ENCODE results near the gene HRH3. TPM values are rescaled to one million over a fixed set of nuclear protein-coding genes. Genes with fewer than 3 reads are reported as not detected.

Gene HRH3
- total RNA-seq, 1 donor from 2014 or later, result not detected

DNA sequence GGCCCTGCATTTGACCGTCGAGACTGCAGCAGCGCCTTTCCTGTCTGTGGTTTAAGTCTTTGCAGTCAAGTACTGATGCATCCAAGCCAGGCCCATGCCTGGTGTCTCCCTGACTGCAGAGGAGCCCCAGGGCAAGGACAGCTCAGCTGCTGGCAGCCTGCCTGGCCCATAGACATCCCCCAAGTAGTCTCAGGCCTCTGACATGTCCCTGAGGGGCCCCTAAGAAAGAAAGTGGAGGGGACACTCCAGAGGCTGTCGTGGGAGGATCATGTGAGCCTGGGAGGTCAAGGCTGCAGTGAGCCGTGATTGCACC is 18.0 kb downstream of the HRH3 start:
- DNase-seq, result no peak
- Histone ChIP-seq H3K4me3 (no peak overlapping the region), H3K27me3 (ENCODE audit: low read depth) (no peaks in the 10 kb centered on the region), H3K36me3 (peaks cover 64% of the 10 kb centered on the region), H3K27ac (replicated peaks) (no peak overlapping the region), H3K9me3 (replicated peaks) (no peaks in the 10 kb centered on the region), H3K4me1 (no peaks in the 10 kb centered on the region)
- intact Hi-C loops (cut with micrococcal nuclease), result no loop called here
- TF ChIP-seq, protein P1, sequence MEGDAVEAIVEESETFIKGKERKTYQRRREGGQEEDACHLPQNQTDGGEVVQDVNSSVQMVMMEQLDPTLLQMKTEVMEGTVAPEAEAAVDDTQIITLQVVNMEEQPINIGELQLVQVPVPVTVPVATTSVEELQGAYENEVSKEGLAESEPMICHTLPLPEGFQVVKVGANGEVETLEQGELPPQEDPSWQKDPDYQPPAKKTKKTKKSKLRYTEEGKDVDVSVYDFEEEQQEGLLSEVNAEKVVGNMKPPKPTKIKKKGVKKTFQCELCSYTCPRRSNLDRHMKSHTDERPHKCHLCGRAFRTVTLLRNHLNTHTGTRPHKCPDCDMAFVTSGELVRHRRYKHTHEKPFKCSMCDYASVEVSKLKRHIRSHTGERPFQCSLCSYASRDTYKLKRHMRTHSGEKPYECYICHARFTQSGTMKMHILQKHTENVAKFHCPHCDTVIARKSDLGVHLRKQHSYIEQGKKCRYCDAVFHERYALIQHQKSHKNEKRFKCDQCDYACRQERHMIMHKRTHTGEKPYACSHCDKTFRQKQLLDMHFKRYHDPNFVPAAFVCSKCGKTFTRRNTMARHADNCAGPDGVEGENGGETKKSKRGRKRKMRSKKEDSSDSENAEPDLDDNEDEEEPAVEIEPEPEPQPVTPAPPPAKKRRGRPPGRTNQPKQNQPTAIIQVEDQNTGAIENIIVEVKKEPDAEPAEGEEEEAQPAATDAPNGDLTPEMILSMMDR (IDR thresholded peaks at IDR 0.05; ENCODE audit: borderline replicate concordance), result no peak

DNA sequence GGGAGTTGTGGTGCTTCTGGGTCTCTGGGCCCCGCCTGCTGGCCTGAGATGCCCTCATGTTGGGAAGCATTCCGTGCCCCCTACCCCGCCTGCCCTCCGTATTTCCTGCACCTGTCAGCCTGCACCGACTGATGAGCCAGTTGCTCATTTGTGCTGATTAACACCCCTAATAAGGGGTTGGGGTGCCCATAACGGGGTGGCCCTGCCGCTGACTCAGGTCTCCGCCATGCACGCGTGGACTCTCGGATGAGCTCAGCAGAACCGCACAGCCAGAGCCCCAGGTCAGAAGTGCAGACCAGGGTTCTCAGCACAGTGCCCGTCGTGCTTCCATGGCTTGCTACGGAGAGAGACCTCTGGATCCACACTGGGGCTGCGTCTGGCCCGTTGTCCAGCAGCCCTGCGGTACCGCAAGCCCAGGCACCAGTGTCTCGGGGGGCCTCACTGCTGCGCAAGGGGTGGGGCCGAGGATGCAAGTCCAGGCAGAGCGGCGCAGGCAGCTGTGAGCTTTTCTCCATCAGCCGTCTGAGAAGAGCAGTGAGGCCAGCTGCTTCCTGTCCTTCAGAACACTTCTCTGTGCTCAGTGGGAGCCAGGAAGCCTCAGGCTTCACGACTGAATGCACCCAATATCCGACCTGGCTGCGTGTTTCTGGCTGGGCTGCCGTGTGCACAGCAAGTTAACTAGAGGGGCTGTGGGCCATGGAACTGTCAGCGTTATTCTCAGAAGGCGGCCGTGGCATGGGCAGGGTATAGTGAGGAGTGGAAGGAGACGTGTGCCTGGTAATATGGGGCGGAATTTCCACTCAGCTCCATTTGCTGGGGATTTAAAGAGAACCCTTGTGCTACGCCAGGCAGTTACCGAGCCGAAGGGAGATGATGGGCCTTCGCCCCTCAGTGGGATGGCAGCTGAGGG is 18.6 kb downstream of the HRH3 start:
- H3K9me3 ChIP-seq (replicated peaks), result no peaks in the 10 kb centered on the region
- intact Hi-C loops (cut with micrococcal nuclease), result no loop called here
- DNase-seq, result no peak
- no peaks in the 10 kb centered on the region for H3K27me3 ChIP-seq (ENCODE audit: low read depth)
- H3K36me3 ChIP-seq, result peaks cover 70% of the 10 kb centered on the region
- no peak overlapping the region for H3K27ac ChIP-seq (replicated peaks)
- no peak overlapping the region for H3K4me3 ChIP-seq
- H3K4me1 ChIP-seq, result no peaks in the 10 kb centered on the region
- TF ChIP-seq, protein P1 (IDR thresholded peaks at IDR 0.05; ENCODE audit: borderline replicate concordance), result no peak

DNA sequence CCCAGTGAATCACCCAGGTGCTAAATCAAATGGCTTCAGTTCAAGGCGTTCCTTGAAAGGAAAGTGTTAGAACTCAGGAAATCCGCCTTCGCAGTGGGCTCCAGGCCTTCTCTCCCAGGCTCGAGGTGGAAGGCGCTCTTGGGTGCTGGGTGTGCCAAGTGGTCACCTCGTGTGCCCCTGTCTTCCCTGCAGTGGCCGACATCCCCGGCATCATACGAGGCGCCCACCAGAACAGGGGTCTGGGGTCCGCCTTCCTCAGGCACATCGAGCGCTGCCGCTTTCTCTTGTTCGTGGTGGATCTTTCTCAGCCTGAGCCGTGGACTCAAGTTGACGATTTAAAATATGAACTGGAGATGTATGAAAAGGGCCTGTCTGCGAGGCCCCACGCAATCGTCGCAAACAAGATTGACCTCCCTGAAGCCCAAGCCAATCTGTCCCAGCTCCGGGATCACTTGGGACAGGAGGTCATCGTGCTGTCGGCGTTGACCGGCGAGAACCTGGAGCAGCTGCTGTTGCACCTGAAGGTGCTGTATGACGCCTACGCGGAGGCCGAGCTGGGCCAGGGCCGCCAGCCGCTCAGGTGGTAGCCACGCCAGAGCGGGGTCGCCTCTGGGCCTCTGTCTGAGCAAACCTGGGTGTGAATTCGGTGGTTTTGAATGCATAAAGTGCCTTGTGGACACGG is 19.4 kb downstream of the HRH3 start:
- no peak overlapping the region for H3K27ac ChIP-seq (replicated peaks)
- H3K36me3 ChIP-seq, result peaks cover 77% of the 10 kb centered on the region
- no peaks in the 10 kb centered on the region for H3K9me3 ChIP-seq (replicated peaks)
- no peaks in the 10 kb centered on the region for H3K4me1 ChIP-seq
- no peak for DNase-seq
- no peak overlapping the region for H3K4me3 ChIP-seq
- H3K27me3 ChIP-seq (ENCODE audit: low read depth), result no peaks in the 10 kb centered on the region
- TF ChIP-seq, protein P1 (IDR thresholded peaks at IDR 0.05; ENCODE audit: borderline replicate concordance), result no peak
- intact Hi-C loops (cut with micrococcal nuclease), result no loop called here

DNA sequence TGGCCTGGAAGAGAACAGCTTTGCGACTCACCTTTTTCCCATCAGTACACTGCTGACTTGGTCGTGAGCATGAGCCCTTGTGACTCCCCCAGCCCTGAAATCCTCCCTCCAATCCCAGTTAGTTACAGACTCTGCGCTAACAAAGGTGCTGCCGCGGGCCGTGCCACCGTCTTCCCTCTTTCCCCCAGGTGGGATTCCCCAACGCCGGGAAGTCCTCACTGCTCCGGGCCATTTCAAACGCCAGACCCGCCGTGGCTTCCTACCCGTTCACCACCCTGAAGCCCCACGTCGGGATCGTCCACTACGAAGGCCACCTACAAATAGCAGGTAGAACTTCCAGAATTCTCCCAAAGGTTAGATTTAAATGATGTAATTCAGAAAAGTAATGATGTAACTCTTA is 21.1 kb downstream of the HRH3 start:
- intact Hi-C loops (cut with micrococcal nuclease), result no loop called here
- DNase-seq, result no peak

DNA sequence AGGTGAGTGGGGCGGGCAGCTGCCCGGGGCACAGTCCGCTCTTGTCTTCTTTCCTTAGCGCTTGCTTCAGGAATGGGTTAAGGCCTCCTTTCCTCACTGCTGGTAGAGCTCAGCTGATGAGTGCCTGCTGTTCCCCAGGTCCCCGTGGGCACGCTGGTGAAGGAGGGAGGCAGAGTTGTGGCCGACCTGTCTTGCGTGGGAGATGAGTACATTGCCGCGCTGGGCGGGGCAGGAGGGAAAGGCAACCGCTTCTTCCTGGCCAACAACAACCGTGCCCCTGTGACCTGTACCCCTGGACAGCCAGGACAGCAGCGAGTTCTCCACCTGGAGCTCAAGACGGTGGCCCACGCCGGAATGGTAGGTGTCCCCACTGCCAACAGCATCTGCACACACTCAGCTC is 21.6 kb downstream of the HRH3 start:
- H3K36me3 ChIP-seq, result peaks cover 94% of the 10 kb centered on the region
- H3K27me3 ChIP-seq (ENCODE audit: low read depth), result no peaks in the 10 kb centered on the region
- no peak for DNase-seq
- H3K27ac ChIP-seq (replicated peaks), result no peak overlapping the region
- TF ChIP-seq, protein P1 (IDR thresholded peaks at IDR 0.05; ENCODE audit: borderline replicate concordance), result no peak
- intact Hi-C loops (cut with micrococcal nuclease), result no loop called here
- no peaks in the 10 kb centered on the region for H3K9me3 ChIP-seq (replicated peaks)
- no peaks in the 10 kb centered on the region for H3K4me1 ChIP-seq
- H3K4me3 ChIP-seq, result no peak overlapping the region

More for the DNA sequence above, 21.1 kb downstream of the HRH3 start:
- Histone ChIP-seq H3K36me3 (peaks cover 91% of the 10 kb centered on the region), H3K27me3 (ENCODE audit: low read depth) (no peaks in the 10 kb centered on the region), H3K27ac (replicated peaks) (no peak overlapping the region), H3K9me3 (replicated peaks) (no peaks in the 10 kb centered on the region), H3K4me1 (no peaks in the 10 kb centered on the region), H3K4me3 (no peak overlapping the region)
- TF ChIP-seq, protein P1 (IDR thresholded peaks at IDR 0.05; ENCODE audit: borderline replicate concordance), result no peak

Measured in left ventricle myocardium inferior (tissue), 1 donor.